Thyroid gland (tissue), 4 donors: ENCODE data around the gene MYO18A.

Source experiments
- CTCF ChIP-seq, 6 experiments: fragments of 200-600 bp in 3 of 6; fragments of 450-650 bp in 3 of 6; sonication (generic) in 3 of 6; IDR thresholded peaks; one replicate each; pipeline ENCODE4 v1.5.1; 2016 to 2019; ENCODE audit warnings: antibody characterized with exemption in 6 of 6, mild to moderate bottlenecking in 2 of 6, inconsistent platforms in 1 of 6, moderate library complexity in 1 of 6
- POLR2A ChIP-seq, 2 donors: fragments of 450-650 bp; IDR thresholded peaks; one replicate each; pipeline ENCODE4 v1.6.1; 2017; ENCODE audit warnings: antibody characterized with exemption in 2 of 2, mild to moderate bottlenecking in 2 of 2, moderate library complexity in 1 of 2

GRCh38 chr17:29095439-29095838 is 84.8 kb downstream of the MYO18A start:
- no peak for TF ChIP-seq CTCF (IDR thresholded peaks at IDR 0.05)
- no peak for TF ChIP-seq POLR2A (IDR thresholded peaks at IDR 0.05)
